Colon (tissue), 2 donors: ENCODE results near the gene PACRG.

Experiments
- FAIRE-seq: peaks from 2 replicates; lab custom pipeline; 2012; peaks lifted over from hg19 to GRCh38; lab: Jason Lieb, UNC
- donor health status: control.
- donor health status: control.

PACRG gene

GRCh38 chr6:163354085-163354484, 626.3 kb downstream of the PACRG start:
- no peak for FAIRE-seq

DNA sequence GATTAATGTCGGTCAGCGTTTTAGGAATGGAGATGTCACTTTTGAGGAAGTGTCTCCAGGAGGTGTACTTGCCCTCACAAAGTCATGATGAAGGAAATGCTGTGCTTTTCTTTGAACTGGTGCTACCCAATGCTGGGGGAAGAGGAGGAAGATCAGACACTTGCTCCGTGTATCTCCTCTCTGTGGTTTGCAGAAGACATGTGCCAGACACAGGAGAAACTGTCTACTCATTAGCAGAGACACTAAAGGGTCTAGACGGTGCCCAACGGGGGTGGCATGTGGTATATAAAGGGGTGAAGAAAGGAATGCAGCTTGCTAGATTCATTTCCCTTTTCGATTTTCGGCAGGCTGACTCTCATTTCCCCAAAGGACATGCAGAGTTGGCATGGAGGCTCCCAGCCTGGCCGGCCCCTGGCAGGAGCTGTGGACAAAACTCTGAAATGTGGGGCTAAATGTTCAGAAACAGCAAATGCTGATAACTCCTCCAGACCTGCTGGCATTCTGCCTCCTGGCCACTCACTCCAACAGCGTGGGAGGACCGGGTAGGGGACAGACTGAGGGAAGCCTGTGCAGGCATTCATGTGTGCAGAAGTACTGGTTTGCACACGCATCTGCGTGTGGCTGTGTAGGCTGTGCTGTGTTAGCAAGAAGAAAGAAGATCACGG, 627.1 kb downstream of the PACRG start:
- FAIRE-seq: no peak

- FAIRE-seq: no peak
Measured at GRCh38 chr6:163355426-163355991, 627.7 kb downstream of the PACRG start.

DNA sequence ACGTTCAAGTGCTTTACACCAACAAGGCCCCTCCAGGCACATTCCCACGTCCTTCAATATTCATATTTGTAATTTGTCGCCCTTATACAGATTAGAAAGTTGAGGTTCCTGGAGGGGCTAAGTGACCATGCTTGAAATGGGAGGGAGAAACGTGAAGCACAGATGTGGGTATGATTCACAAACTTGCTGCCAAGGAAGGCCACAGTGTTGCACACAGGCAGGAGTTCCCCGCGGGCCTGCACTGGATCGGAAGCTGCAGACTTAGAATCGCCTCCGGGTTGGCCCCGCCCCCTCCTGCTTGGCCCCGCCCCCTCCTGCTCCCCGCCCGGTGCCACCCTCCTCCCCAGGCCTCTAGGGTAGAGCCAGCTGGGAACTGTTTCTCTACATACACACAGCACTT, 628.5 kb downstream of the PACRG start:
- no peak for FAIRE-seq

GRCh38 chr6:163356743-163357142, 629.0 kb downstream of the PACRG start:
- FAIRE-seq: no peak

- FAIRE-seq: no peak
Measured at GRCh38 chr6:163364641-163365040, 636.9 kb downstream of the PACRG start.
